Activated T-cell treated with anti-CD3 and anti-CD28 coated beads, Interleukin-2, amount 50 U/mL, for 4 hours (primary cell): Measurements from ENCODE around the gene ZNF77. TPM values are rescaled to one million over a fixed set of nuclear protein-coding genes. Genes with fewer than 3 reads are reported as not detected.
"Not testable (repeated sequence)": the region's sequence is repeated elsewhere in the genome, so short reads cannot be mapped to it uniquely, and the experiment has no call there.

Experiments
- ATAC-seq, 2 donors: fragments of 200-7000 bp; cut with Tn5 transposase; one replicate each; pipeline ENCODE4 v1.10.0; 2021
- DNase-seq: peaks from one replicate; pipeline ENCODE4 v3.0.0-alpha.2; 2020
- H3K27me3 Mint-ChIP-seq: one replicate; pipeline ENCODE4 v1.8.0; 2021; ENCODE audit warnings: low read depth, mixed read lengths
- H3K36me3 Mint-ChIP-seq: one replicate; pipeline ENCODE4 v1.8.0; 2022; ENCODE audit warnings: mixed read lengths; ENCODE audit not compliant: insufficient read depth
- H3K4me1 Mint-ChIP-seq: one replicate; pipeline ENCODE4 v1.8.0; 2021; ENCODE audit warnings: low read depth, mixed read lengths
- H3K4me3 Mint-ChIP-seq: one replicate; pipeline ENCODE4 v1.8.0; 2021; ENCODE audit warnings: mild to moderate bottlenecking, moderate library complexity, mixed read lengths
- H3K9me3 Mint-ChIP-seq: one replicate; pipeline ENCODE4 v1.8.0; 2021; ENCODE audit warnings: mixed read lengths
- total RNA-seq, 3 donors: library from RNA; stranded (reverse); gene quantifications; one replicate each; pipeline ENCODE4 v1.2.1, GENCODE V29; 2021

Gene ZNF77
- total RNA-seq, 3 donors from 2014 or later, result 3.0 to 3.4 (median 3.2) TPM

GRCh38 chr19:2957160-2957559 lies 12.4 kb upstream of the ZNF77 start:
- peaks cover 3% of the 10 kb centered on the region for H3K4me1 Mint-ChIP-seq
- no peaks in the 10 kb centered on the region for H3K36me3 Mint-ChIP-seq
- H3K9me3 Mint-ChIP-seq, result no peaks in the 10 kb centered on the region
- no peak overlapping the region for H3K4me3 Mint-ChIP-seq
- DNase-seq (no peak), ATAC-seq (no peak)
- no peaks in the 10 kb centered on the region for H3K27me3 Mint-ChIP-seq

- no peak overlapping the region for H3K4me3 Mint-ChIP-seq
- ATAC-seq, result no peak
- H3K27me3 Mint-ChIP-seq, result no peaks in the 10 kb centered on the region
- no peak for DNase-seq
- H3K9me3 Mint-ChIP-seq, result no peaks in the 10 kb centered on the region
- H3K4me1 Mint-ChIP-seq, result peaks cover 15% of the 10 kb centered on the region
- H3K36me3 Mint-ChIP-seq, result peaks cover 2% of the 10 kb centered on the region
These were observed 8.2 kb upstream of the ZNF77 start for GRCh38 chr19:2952953-2953481.

GRCh38 chr19:2950286-2951124 lies 5.7 kb upstream of the ZNF77 start:
- no peaks in the 10 kb centered on the region for H3K27me3 Mint-ChIP-seq
- H3K4me1 Mint-ChIP-seq, result peaks cover 18% of the 10 kb centered on the region
- no peaks in the 10 kb centered on the region for H3K9me3 Mint-ChIP-seq

GRCh38 chr19:2949939-2950285 lies 5.1 kb upstream of the ZNF77 start:
- H3K36me3 Mint-ChIP-seq, result peaks cover 2% of the 10 kb centered on the region
- no peaks in the 10 kb centered on the region for H3K9me3 Mint-ChIP-seq
- ATAC-seq (peak; percentile 1), DNase-seq (no peak)
- peak overlapping the region; percentile 96 for H3K4me3 Mint-ChIP-seq
- peaks cover 20% of the 10 kb centered on the region for H3K4me1 Mint-ChIP-seq
- H3K27me3 Mint-ChIP-seq, result no peaks in the 10 kb centered on the region

More at GRCh38 chr19:2950286-2951124, 5.7 kb upstream of the ZNF77 start:
- H3K4me3 Mint-ChIP-seq, result peak overlapping the region; percentile 96
- peaks cover 2% of the 10 kb centered on the region for H3K36me3 Mint-ChIP-seq
- DNase-seq, result peak; percentile 100
- ATAC-seq, result peak; percentile 99

- peak overlapping the region; percentile 94 for H3K4me3 Mint-ChIP-seq
- no peak for DNase-seq
- H3K9me3 Mint-ChIP-seq, result no peaks in the 10 kb centered on the region
- H3K36me3 Mint-ChIP-seq, result peaks cover 2% of the 10 kb centered on the region
- no peaks in the 10 kb centered on the region for H3K27me3 Mint-ChIP-seq
- ATAC-seq, result no peak
- peaks cover 31% of the 10 kb centered on the region for H3K4me1 Mint-ChIP-seq
These were observed 909 bp upstream of the ZNF77 start for GRCh38 chr19:2945575-2946184.

- H3K36me3 Mint-ChIP-seq, result peaks cover 2% of the 10 kb centered on the region
- no peaks in the 10 kb centered on the region for H3K27me3 Mint-ChIP-seq
- peak overlapping the region; percentile 94 for H3K4me3 Mint-ChIP-seq
- peaks cover 22% of the 10 kb centered on the region for H3K4me1 Mint-ChIP-seq
- no peak for ATAC-seq
- DNase-seq, result no peak
- H3K9me3 Mint-ChIP-seq, result no peaks in the 10 kb centered on the region
These were observed 382 bp downstream of the ZNF77 start for GRCh38 chr19:2944403-2944774.

GRCh38 chr19:2942928-2943640 lies 1.7 kb downstream of the ZNF77 start:
- Mint-ChIP-seq H3K36me3 (peaks cover 3% of the 10 kb centered on the region), H3K9me3 (no peaks in the 10 kb centered on the region)

GRCh38 chr19:2935863-2936262 lies 8.9 kb downstream of the ZNF77 start:
- not testable (repeated sequence) for H3K4me3 Mint-ChIP-seq, H3K27me3 Mint-ChIP-seq, DNase-seq, ATAC-seq, H3K4me1 Mint-ChIP-seq
- peaks cover 50% of the 10 kb centered on the region for H3K36me3 Mint-ChIP-seq
- H3K9me3 Mint-ChIP-seq, result peaks cover 23% of the 10 kb centered on the region

More at GRCh38 chr19:2942928-2943640, 1.7 kb downstream of the ZNF77 start:
- no peak for DNase-seq
- Mint-ChIP-seq H3K4me1 (peaks cover 16% of the 10 kb centered on the region), H3K27me3 (no peaks in the 10 kb centered on the region), H3K4me3 (peak overlapping the region; percentile 94)
- no peak for ATAC-seq

- Mint-ChIP-seq H3K4me1 (no peaks in the 10 kb centered on the region), H3K36me3 (peaks cover 55% of the 10 kb centered on the region), H3K9me3 (peaks cover 28% of the 10 kb centered on the region), H3K4me3 (no peak overlapping the region), H3K27me3 (no peaks in the 10 kb centered on the region)
- DNase-seq (no peak), ATAC-seq (no peak)
These were observed 11.3 kb downstream of the ZNF77 start for GRCh38 chr19:2933490-2933910.

GRCh38 chr19:2927032-2927430 lies 17.7 kb downstream of the ZNF77 start:
- Mint-ChIP-seq H3K4me3 (no peak overlapping the region), H3K36me3 (peaks cover 12% of the 10 kb centered on the region), H3K9me3 (peaks cover 11% of the 10 kb centered on the region), H3K27me3 (no peaks in the 10 kb centered on the region), H3K4me1 (no peaks in the 10 kb centered on the region)
- DNase-seq (no peak), ATAC-seq (no peak)

GRCh38 chr19:2926341-2927031 lies 18.3 kb downstream of the ZNF77 start:
- H3K27me3 Mint-ChIP-seq, result no peaks in the 10 kb centered on the region
- H3K4me1 Mint-ChIP-seq, result no peaks in the 10 kb centered on the region
- peaks cover 9% of the 10 kb centered on the region for H3K36me3 Mint-ChIP-seq
- peaks cover 8% of the 10 kb centered on the region for H3K9me3 Mint-ChIP-seq
- H3K4me3 Mint-ChIP-seq, result no peak overlapping the region
- ATAC-seq, result no peak
- no peak for DNase-seq

- H3K36me3 Mint-ChIP-seq, result peaks cover 7% of the 10 kb centered on the region
- no peak for ATAC-seq
- no peaks in the 10 kb centered on the region for H3K4me1 Mint-ChIP-seq
- no peaks in the 10 kb centered on the region for H3K27me3 Mint-ChIP-seq
- DNase-seq, result no peak
- no peaks in the 10 kb centered on the region for H3K9me3 Mint-ChIP-seq
- H3K4me3 Mint-ChIP-seq, result no peak overlapping the region
These were observed 21.3 kb downstream of the ZNF77 start for GRCh38 chr19:2923510-2923909.

- Mint-ChIP-seq H3K36me3 (peaks cover 10% of the 10 kb centered on the region), H3K27me3 (no peaks in the 10 kb centered on the region), H3K9me3 (no peaks in the 10 kb centered on the region), H3K4me3 (no peak overlapping the region), H3K4me1 (no peaks in the 10 kb centered on the region)
- no peak for DNase-seq
- ATAC-seq, result no peak
These were observed 21.8 kb downstream of the ZNF77 start for GRCh38 chr19:2922987-2923386.
